Ovary (tissue), 3 donors: ENCODE results near the gene KRTAP10-2.

Experiments used
- CTCF ChIP-seq, 3 donors: fragments of 450-650 bp in 2 of 3; fragments of 200-600 bp in 1 of 3; IDR thresholded peaks; one replicate each; pipeline versions ENCODE4 v1.5.1 to v1.8.0; 2016 to 2022; ENCODE audit warnings: antibody characterized with exemption in 3 of 3, mild to moderate bottlenecking in 1 of 3
- POLR2A ChIP-seq: fragments of 450-650 bp; IDR thresholded peaks from one replicate; pipeline ENCODE4 v1.6.1; 2017; ENCODE audit warnings: antibody characterized with exemption, mild to moderate bottlenecking, moderate library complexity
- donor health status: DM: no; HTN: no; CAD: no.

DNA sequence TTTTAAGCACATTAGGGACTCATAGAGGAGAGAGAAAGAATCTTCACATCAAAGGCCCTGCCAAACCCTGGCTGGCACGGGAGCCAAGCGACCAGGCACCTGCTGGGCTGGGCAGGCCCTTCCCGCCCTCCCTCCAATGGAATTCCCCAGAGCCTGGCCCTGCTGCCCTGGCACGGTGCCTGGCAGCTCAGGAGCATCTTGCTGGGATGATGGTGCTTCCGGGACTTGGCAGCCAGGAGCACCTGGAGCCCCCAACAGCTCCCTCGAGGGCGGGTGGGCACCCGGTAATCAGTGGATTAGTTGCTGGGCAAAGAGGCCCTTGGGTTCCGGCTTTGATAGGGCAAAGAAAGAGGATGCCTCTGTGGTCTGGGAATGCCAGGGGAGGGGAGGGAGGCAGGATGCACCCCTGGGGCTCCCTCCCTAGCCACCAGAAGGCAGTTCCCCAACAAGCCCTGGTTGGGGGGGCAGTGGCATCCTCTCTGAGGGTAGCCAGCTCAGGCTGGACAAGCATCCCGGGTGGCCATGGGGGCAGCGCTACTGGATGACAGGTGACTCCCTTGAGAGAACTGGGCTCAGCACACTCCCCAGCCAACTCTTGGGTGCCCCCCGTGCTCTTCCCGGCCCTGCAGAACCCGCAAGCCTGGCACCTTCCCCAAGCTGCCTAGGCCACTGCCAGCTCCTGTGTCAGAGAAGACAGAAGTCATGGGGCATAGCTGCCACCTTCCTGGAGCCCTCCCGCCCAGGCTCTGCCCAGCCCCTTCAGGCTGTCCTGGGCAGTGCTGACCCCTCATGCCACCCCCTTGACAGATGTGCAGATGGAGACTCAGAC, 37.7 kb downstream of the KRTAP10-2 start:
- TF ChIP-seq CTCF (IDR thresholded peaks at IDR 0.05) (no peak), POLR2A (no peak)
